Lung (tissue), 12 donors: ENCODE measurements around the gene DNAJB4. TPM values are rescaled to one million over a fixed set of nuclear protein-coding genes. Genes with fewer than 3 reads are reported as not detected.

Experiments
- ATAC-seq: fragments of 200-7000 bp; cut with Tn5 transposase; one replicate; pipeline ENCODE4 v1.9.1; 2020; ENCODE audit warnings: moderate number of reproducible peaks; ENCODE audit not compliant: insufficient read depth, low FRiP score
- DNase-seq, 3 donors: peaks; one replicate each; pipeline ENCODE4 v3.0.0-alpha.2; 2013 to 2017
- H3K27ac ChIP-seq, 2 donors: one replicate each; pipeline ENCODE4 v1.5.1; 2013; ENCODE audit warnings: mild to moderate bottlenecking in 2 of 2, moderate library complexity in 2 of 2, control low read depth in 1 of 2, inconsistent platforms in 1 of 2, low read depth in 1 of 2, low read length in 1 of 2
- H3K27me3 ChIP-seq, 3 donors: one replicate each; pipeline ENCODE4 v1.5.1; 2013; ENCODE audit warnings: low read length in 2 of 3; ENCODE audit not compliant: control insufficient read depth in 3 of 3, insufficient read depth in 3 of 3
- H3K36me3 ChIP-seq, 4 donors: one replicate each; pipeline ENCODE4 v1.5.1; 2013; ENCODE audit warnings: low read length in 4 of 4, mild to moderate bottlenecking in 1 of 4, moderate library complexity in 1 of 4; ENCODE audit not compliant: control insufficient read depth in 4 of 4, insufficient read depth in 4 of 4
- H3K4me1 ChIP-seq, 5 donors: one replicate each; pipeline ENCODE4 v1.5.1; 2013; ENCODE audit warnings: low read length in 5 of 5, mild to moderate bottlenecking in 2 of 5, moderate library complexity in 1 of 5; ENCODE audit not compliant: control insufficient read depth in 5 of 5, insufficient read depth in 5 of 5
- H3K4me3 ChIP-seq: one replicate; pipeline ENCODE4 v1.5.1; 2013; ENCODE audit warnings: mild to moderate bottlenecking, control low read depth, moderate library complexity
- H3K9ac ChIP-seq, 2 donors: one replicate each; pipeline ENCODE4 v1.5.1; 2013; ENCODE audit warnings: low read length in 2 of 2, control low read depth in 1 of 2; ENCODE audit not compliant: insufficient read depth in 1 of 2
- H3K9me3 ChIP-seq, 4 donors: one replicate each; pipeline ENCODE4 v1.5.1; 2013; ENCODE audit warnings: low read length in 3 of 4, mild to moderate bottlenecking in 1 of 4, moderate library complexity in 1 of 4; ENCODE audit not compliant: control insufficient read depth in 4 of 4, insufficient read depth in 3 of 4
- WGBS, 2 donors: extraction: QIAGEN DNeasy Blood & Tissue Kit; methylation state at CpG; one replicate each; pipeline ENCODE4 v1.1.7; 2013; 5-methylcytosine and 5-hydroxymethylcytosine counted together
- polyA plus RNA-seq, 2 donors: library from polyadenylated mRNA; stranded (reverse); fragments of 200-250 nt; gene quantifications; one replicate each; pipeline ENCODE4 v1.2.1, GENCODE V29; 2013
- total RNA-seq, 2 donors: library from RNA; depleted of rRNA in 1 of 2; stranded (reverse); fragments of >200 nt in 1 of 2; gene quantifications; one replicate each; pipeline ENCODE4 v1.2.1, GENCODE V29; 2014 to 2021
- TF ChIP-seq, protein P1 (sequence below): IDR thresholded peaks from 2 replicates; pipeline ENCODE4 v1.5.1; 2012; ENCODE audit warnings: mild to moderate bottlenecking; ENCODE audit errors: control extremely low read depth, extremely low read depth
- donor health status: control.
- donor health status: control.
- donor health status: Bipolar disorder and iron deficiency.
- donor health status: healthy.
- donor health status: DM: yes; HTN: yes; CAD: no.

The DNAJB4 gene
- total and polyA plus RNA-seq, 4 donors: 8.3 to 88.7 (median 21.1) TPM

DNA sequence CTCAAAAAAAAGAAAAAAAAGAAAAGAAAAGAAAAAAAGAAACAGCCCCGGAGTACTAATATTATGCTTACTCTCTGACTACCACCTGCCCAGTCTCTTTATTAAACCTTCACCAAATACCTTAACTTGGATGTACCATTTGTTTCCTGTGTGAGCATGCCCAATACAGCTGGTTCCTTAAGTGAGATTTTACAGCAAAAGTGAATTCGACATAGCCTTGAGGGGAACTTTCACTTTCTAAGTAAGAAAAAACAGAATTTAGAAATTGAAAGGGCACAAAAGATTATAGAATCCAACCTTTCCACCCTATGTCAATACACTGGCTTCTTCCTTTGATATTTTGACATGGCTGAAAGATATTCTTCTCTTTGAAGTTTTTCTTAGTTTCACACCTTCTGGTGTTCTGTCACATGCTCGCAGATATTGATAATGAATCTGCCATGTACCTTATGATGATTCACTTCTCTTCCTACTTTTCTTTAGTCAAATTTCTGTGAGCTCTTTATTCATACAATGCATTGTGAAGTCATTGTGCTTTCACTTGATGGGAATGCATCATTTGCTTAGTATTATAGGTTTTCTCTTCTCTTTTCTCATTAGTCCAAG, 35.8 kb downstream of the DNAJB4 start:
- H3K27me3 ChIP-seq: peaks cover 0 to 14% (median 8%) of the 10 kb centered on the region in 3 donors
- H3K36me3 ChIP-seq: no peaks in the 10 kb centered on the region
- ATAC-seq (no peak), DNase-seq (no peak)
- H3K9ac ChIP-seq: no peak overlapping the region
- TF ChIP-seq, protein P1, sequence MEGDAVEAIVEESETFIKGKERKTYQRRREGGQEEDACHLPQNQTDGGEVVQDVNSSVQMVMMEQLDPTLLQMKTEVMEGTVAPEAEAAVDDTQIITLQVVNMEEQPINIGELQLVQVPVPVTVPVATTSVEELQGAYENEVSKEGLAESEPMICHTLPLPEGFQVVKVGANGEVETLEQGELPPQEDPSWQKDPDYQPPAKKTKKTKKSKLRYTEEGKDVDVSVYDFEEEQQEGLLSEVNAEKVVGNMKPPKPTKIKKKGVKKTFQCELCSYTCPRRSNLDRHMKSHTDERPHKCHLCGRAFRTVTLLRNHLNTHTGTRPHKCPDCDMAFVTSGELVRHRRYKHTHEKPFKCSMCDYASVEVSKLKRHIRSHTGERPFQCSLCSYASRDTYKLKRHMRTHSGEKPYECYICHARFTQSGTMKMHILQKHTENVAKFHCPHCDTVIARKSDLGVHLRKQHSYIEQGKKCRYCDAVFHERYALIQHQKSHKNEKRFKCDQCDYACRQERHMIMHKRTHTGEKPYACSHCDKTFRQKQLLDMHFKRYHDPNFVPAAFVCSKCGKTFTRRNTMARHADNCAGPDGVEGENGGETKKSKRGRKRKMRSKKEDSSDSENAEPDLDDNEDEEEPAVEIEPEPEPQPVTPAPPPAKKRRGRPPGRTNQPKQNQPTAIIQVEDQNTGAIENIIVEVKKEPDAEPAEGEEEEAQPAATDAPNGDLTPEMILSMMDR: no peak
- peaks cover 0 to 7% (median 0%) of the 10 kb centered on the region in 5 donors for H3K4me1 ChIP-seq
- no peak overlapping the region for H3K27ac ChIP-seq
- no peak overlapping the region for H3K4me3 ChIP-seq
- WGBS, 2 donors: 66 to 70% methylated on average over 3 of the region's 3 CpGs
- H3K9me3 ChIP-seq: peaks cover 0 to 2% (median 0%) of the 10 kb centered on the region in 4 donors

DNA sequence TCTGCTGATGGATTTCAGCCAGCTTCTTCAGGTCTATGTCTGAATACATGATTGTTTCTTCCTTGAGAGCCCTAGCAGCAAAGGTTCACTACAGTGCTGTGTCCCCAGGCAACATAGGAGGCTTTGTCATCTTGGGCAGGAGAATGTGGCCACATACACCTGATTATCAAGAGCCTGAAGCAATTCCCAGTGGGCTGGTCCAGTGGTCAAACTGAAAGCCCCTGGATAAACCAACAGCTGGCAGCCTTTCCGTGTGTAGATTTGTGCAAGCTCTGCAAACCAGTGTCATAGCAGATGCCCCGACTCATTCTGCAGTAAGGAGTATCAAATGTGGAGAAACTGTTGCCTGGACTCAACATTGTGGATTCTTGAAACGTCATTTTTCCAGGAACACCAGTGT, 38.7 kb downstream of the DNAJB4 start:
- H3K4me3 ChIP-seq: no peak overlapping the region
- TF ChIP-seq, protein P1: no peak
- WGBS, 2 donors: 73 to 75% methylated on average over 3 of the region's 3 CpGs
- no peak overlapping the region for H3K9ac ChIP-seq
- ATAC-seq: no peak
- H3K4me1 ChIP-seq: peaks cover 0 to 15% (median 6%) of the 10 kb centered on the region in 5 donors
- peaks cover 0 to 2% (median 0%) of the 10 kb centered on the region in 4 donors for H3K9me3 ChIP-seq
- DNase-seq: peak in 1 of 3 donors; percentile 18
- H3K27me3 ChIP-seq: peaks cover 0 to 37% (median 26%) of the 10 kb centered on the region in 3 donors
- H3K36me3 ChIP-seq: no peaks in the 10 kb centered on the region
- H3K27ac ChIP-seq: no peak overlapping the region

DNA sequence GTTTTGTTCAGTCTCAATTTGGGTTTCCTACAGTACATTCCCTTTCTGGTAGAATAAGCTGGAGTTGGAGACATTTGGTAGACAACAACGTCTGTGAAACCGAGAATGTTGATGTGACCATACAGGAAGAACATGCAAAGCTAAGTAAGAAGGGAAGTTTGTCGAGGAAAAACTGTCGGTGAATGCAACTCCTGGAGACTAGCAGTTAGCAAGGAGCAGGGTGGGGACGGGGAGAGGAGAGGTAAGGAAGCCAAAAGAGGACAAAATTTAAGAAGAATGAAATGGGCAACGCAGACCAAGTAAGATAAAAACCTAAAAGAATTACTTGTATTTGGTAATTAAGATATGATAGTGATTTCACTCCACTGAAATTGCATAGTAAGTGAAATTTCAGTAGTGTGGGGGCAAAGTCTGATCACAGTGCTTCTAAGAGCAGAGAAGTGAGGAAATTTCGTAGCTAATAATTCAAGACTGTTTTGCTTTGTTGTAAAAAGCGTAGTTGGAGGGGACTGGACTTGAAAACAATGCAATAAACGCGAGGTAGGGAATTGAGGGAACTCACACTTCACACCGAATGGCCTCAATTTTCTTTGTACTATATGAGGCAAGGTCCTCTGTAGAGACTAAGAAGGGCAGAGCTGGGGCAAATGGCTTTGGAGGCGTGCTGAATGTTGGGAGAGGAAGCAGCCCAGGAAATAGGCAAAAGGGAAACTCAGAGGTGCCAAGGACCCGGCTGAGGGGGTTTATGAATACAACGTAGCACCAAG, 40.2 kb downstream of the DNAJB4 start:
- H3K9me3 ChIP-seq: peaks cover 0 to 2% (median 0%) of the 10 kb centered on the region in 4 donors
- no peak overlapping the region for H3K9ac ChIP-seq
- no peaks in the 10 kb centered on the region for H3K36me3 ChIP-seq
- DNase-seq: peak in 2 of 3 donors; percentile 21 to 46
- H3K4me1 ChIP-seq: peaks cover 0 to 15% (median 6%) of the 10 kb centered on the region in 5 donors
- H3K4me3 ChIP-seq: peak overlapping the region; percentile 13
- H3K27ac ChIP-seq: peak overlapping the region in 1 of 2 donors; percentile 75
- WGBS, 2 donors: 50 to 52% methylated on average over 14 of the region's 14 CpGs
- peaks cover 0 to 43% (median 26%) of the 10 kb centered on the region in 3 donors for H3K27me3 ChIP-seq
- no peak for ATAC-seq
- TF ChIP-seq, protein P1: no peak
